Measurements from ENCODE around the gene MCCC1. TPM values are rescaled to one million over a fixed set of nuclear protein-coding genes. Genes with fewer than 3 reads are reported as not detected.

MCCC1 gene
- total RNA-seq, 1 experiment from 2014 or later = 52.6 TPM

DNA sequence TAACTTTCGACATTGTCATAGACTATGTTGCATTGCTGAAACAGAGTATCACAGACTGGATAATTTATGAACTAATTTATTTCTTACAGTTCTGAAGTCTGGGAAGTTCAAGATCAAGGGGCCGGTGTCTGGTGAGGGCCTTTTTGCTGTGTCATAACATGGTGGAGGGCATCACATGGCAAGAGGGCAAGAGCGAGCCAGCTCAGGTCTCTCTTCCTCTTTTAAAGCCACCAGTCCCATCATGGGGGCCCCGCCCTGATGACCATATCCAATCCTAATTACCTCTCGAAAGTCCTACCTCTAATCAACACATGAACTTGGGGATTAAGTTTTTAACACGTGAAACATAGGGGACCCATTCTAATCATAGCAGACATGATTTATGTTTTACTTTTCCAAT, 85.4 kb downstream of the MCCC1 start:
- no peak for DNase-seq
- intact Hi-C loops (cut with micrococcal nuclease; ENCODE audit: unreplicated experiment) = no loop called here
- Histone ChIP-seq H3K9me3 (ENCODE audit: insufficient read depth, low read depth) (no peaks in the 10 kb centered on the region), H3K4me2 (no peak overlapping the region), H3K4me1 (replicated peaks; ENCODE audit: insufficient read depth) (no peaks in the 10 kb centered on the region), H4K20me1 (ENCODE audit: insufficient read depth) (no peaks in the 10 kb centered on the region), H2AFZ (no peak overlapping the region), H3K79me2 (ENCODE audit: low read depth) (no peaks in the 10 kb centered on the region), H3K27me3 (ENCODE audit: insufficient read depth, low read depth) (no peaks in the 10 kb centered on the region), H3K4me3 (no peak overlapping the region), H3K36me3 (ENCODE audit: low read depth) (peaks cover 10% of the 10 kb centered on the region; the same call in 1 of the 2 replicates), H3F3A (ENCODE audit: insufficient read depth, low read depth) (no peaks in the 10 kb centered on the region), H3K9me2 (ENCODE audit: insufficient read depth) (no peaks in the 10 kb centered on the region), H3K27ac (no peak overlapping the region)
- no TSS peak for BruUV-seq (replicated peaks)
- TF ChIP-seq EZH2 (IDR thresholded peaks at IDR 0.05; ENCODE audit: low read depth) = no peak
- TF ChIP-seq, protein P1, sequence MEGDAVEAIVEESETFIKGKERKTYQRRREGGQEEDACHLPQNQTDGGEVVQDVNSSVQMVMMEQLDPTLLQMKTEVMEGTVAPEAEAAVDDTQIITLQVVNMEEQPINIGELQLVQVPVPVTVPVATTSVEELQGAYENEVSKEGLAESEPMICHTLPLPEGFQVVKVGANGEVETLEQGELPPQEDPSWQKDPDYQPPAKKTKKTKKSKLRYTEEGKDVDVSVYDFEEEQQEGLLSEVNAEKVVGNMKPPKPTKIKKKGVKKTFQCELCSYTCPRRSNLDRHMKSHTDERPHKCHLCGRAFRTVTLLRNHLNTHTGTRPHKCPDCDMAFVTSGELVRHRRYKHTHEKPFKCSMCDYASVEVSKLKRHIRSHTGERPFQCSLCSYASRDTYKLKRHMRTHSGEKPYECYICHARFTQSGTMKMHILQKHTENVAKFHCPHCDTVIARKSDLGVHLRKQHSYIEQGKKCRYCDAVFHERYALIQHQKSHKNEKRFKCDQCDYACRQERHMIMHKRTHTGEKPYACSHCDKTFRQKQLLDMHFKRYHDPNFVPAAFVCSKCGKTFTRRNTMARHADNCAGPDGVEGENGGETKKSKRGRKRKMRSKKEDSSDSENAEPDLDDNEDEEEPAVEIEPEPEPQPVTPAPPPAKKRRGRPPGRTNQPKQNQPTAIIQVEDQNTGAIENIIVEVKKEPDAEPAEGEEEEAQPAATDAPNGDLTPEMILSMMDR (conservative IDR thresholded peaks at IDR 0.05) = no peak
- CTCF ChIA-PET = no interaction called here
- POLR2A ChIA-PET (ENCODE audit: unreplicated experiment) = no interaction called here

DNA sequence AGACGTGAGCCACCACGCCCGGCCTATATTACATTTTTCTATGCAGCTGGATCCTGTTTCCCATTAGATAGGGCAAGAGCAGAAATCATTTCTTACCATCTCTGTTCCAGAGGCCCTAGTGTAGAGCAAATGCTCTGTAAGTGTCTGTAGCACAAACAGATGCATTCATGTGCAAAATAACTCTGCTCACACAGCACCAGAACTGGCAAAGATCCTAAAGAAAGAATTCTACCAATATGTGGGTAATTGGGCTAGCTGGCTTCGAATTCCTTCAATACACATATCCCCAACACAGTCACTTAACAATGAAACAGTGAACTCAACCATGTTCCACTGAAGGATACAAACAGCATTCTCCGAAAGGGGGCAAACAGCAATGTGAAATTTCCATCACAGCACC, 86.2 kb downstream of the MCCC1 start:
- BruUV-seq (replicated peaks) = no TSS peak
- intact Hi-C loops (cut with micrococcal nuclease; ENCODE audit: unreplicated experiment) = no loop called here
- Histone ChIP-seq H3K9me3 (ENCODE audit: insufficient read depth, low read depth) (no peaks in the 10 kb centered on the region), H3K4me1 (replicated peaks; ENCODE audit: insufficient read depth) (no peaks in the 10 kb centered on the region), H3K4me3 (no peak overlapping the region), H3K27me3 (ENCODE audit: insufficient read depth, low read depth) (no peaks in the 10 kb centered on the region), H2AFZ (no peak overlapping the region), H3K36me3 (ENCODE audit: low read depth) (peaks cover 6% of the 10 kb centered on the region; the same call in 1 of the 2 replicates), H3K27ac (no peak overlapping the region), H3K9me2 (ENCODE audit: insufficient read depth) (no peaks in the 10 kb centered on the region), H3K79me2 (ENCODE audit: low read depth) (no peaks in the 10 kb centered on the region), H3K4me2 (no peak overlapping the region), H4K20me1 (ENCODE audit: insufficient read depth) (no peaks in the 10 kb centered on the region), H3F3A (ENCODE audit: insufficient read depth, low read depth) (no peaks in the 10 kb centered on the region)
- TF ChIP-seq, protein P1 (conservative IDR thresholded peaks at IDR 0.05) = no peak
- no peak for TF ChIP-seq EZH2 (IDR thresholded peaks at IDR 0.05; ENCODE audit: low read depth)
- ChIA-PET CTCF (no interaction called here), POLR2A (ENCODE audit: unreplicated experiment) (no interaction called here)
- DNase-seq = no peak

DNA sequence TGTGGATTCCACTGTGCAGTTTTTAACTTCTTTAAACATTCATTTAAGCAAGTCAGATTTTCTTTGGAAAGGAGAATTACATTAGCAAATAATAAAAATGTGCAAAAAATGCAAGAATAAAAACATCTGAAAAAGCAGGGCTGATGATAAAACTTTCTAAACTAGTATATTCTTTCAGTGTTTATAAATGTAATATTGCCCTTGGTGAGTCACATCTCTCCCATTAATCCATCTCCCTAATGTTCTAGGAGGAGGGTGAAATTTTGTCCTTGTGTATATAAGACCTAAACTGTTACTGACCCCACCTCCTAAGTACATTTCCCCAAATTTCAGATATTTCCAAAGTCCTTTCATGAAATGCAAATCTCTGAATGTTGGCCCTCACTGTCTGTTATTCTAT, 90.5 kb downstream of the MCCC1 start:
- POLR2A ChIA-PET (ENCODE audit: unreplicated experiment) = no interaction called here
- H3K4me3 ChIP-seq = no peak overlapping the region
- CTCF ChIA-PET = no interaction called here
- no peaks in the 10 kb centered on the region for H4K20me1 ChIP-seq (ENCODE audit: insufficient read depth)
- no peaks in the 10 kb centered on the region for H3K27me3 ChIP-seq (ENCODE audit: insufficient read depth, low read depth)
- H3K9me3 ChIP-seq (ENCODE audit: insufficient read depth, low read depth) = no peaks in the 10 kb centered on the region
- intact Hi-C loops (cut with micrococcal nuclease; ENCODE audit: unreplicated experiment) = no loop called here
- H3K27ac ChIP-seq = no peak overlapping the region
- no peak overlapping the region for H3K4me2 ChIP-seq
- H3F3A ChIP-seq (ENCODE audit: insufficient read depth, low read depth) = no peaks in the 10 kb centered on the region
- no peaks in the 10 kb centered on the region for H3K9me2 ChIP-seq (ENCODE audit: insufficient read depth)
- DNase-seq = no peak
- TF ChIP-seq, protein P1 (conservative IDR thresholded peaks at IDR 0.05) = no peak
- TF ChIP-seq EZH2 (IDR thresholded peaks at IDR 0.05; ENCODE audit: low read depth) = no peak
- no peak overlapping the region for H2AFZ ChIP-seq
- no TSS peak for BruUV-seq (replicated peaks)
- H3K79me2 ChIP-seq (ENCODE audit: low read depth) = no peaks in the 10 kb centered on the region
- no peaks in the 10 kb centered on the region for H3K36me3 ChIP-seq (ENCODE audit: low read depth)
- no peaks in the 10 kb centered on the region for H3K4me1 ChIP-seq (replicated peaks; ENCODE audit: insufficient read depth)

Data from PC-9 (cell line).